ENCODE data around the gene CNN1.
"Not testable (repeated sequence)": the region's sequence is repeated elsewhere in the genome, so short reads cannot be mapped to it uniquely, and the experiment has no call there.

The CNN1 gene

GRCh38 chr19:11566164-11566563, 27.5 kb downstream of the CNN1 start:
- no peak for DNase-seq (ENCODE audit: low read depth)

- no peak for DNase-seq (ENCODE audit: low read depth)
These were observed 31.4 kb downstream of the CNN1 start for GRCh38 chr19:11570039-11570462.

GRCh38 chr19:11573354-11573753, 34.7 kb downstream of the CNN1 start:
- not testable (repeated sequence) for DNase-seq (ENCODE audit: low read depth)

- DNase-seq (ENCODE audit: low read depth), result not testable (repeated sequence)
These were observed 35.1 kb downstream of the CNN1 start for GRCh38 chr19:11573763-11574162.

GRCh38 chr19:11574689-11575088, 36.0 kb downstream of the CNN1 start:
- DNase-seq (ENCODE audit: low read depth), result no peak

GRCh38 chr19:11576227-11576626, 37.6 kb downstream of the CNN1 start:
- no peak for DNase-seq (ENCODE audit: low read depth)

GRCh38 chr19:11577451-11578257, 39.0 kb downstream of the CNN1 start, which contains the start of gene ACP5:
ACP5 (minus strand) TSS chr19:11577645; CDS start chr19:11577317, 328 bp downstream.
- DNase-seq (ENCODE audit: low read depth), result no peak

- DNase-seq (ENCODE audit: low read depth), result no peak
These were observed 39.8 kb downstream of the CNN1 start for GRCh38 chr19:11578258-11579142.

- DNase-seq (ENCODE audit: low read depth), result no peak
These were observed 41.5 kb downstream of the CNN1 start for GRCh38 chr19:11580116-11580515.

- DNase-seq (ENCODE audit: low read depth), result no peak
These were observed 43.1 kb downstream of the CNN1 start for GRCh38 chr19:11581740-11582139.

- DNase-seq (ENCODE audit: low read depth), result no peak
These were observed 47.7 kb downstream of the CNN1 start for GRCh38 chr19:11586331-11586730.

GRCh38 chr19:11587302-11587974, 48.8 kb downstream of the CNN1 start:
- peak; percentile 61 for DNase-seq (ENCODE audit: low read depth)

GRCh38 chr19:11587975-11588631, 49.5 kb downstream of the CNN1 start:
- DNase-seq (ENCODE audit: low read depth), result no peak

GRCh38 chr19:11594084-11594483, 55.4 kb downstream of the CNN1 start:
- no peak for DNase-seq (ENCODE audit: low read depth)

- no peak for DNase-seq (ENCODE audit: low read depth)
These were observed 57.5 kb downstream of the CNN1 start for GRCh38 chr19:11596156-11596555.

- peak; percentile 95 for DNase-seq (ENCODE audit: low read depth)
These were observed 58.8 kb downstream of the CNN1 start, which contains the start of gene ZNF627 for GRCh38 chr19:11597202-11598102. ZNF627 (plus strand) TSS chr19:11597483; CDS start chr19:11597628, 145 bp downstream.

GRCh38 chr19:11598103-11598483, 59.4 kb downstream of the CNN1 start:
- DNase-seq (ENCODE audit: low read depth), result no peak

- DNase-seq (ENCODE audit: low read depth), result no peak
These were observed 60.1 kb downstream of the CNN1 start for GRCh38 chr19:11598746-11599145.

- DNase-seq (ENCODE audit: low read depth), result not testable (repeated sequence)
These were observed 61.1 kb downstream of the CNN1 start for GRCh38 chr19:11599704-11600103.
